Measurements from ENCODE around the gene PSMC4. TPM values are rescaled to one million over a fixed set of nuclear protein-coding genes. Genes with fewer than 3 reads are reported as not detected.

PSMC4 gene
- 165 and 187 TPM in 2 replicates for total RNA-seq
- 130 TPM for polyA plus RNA-seq (2012)

- DNase-seq (ENCODE audit: low read depth) = peak; percentile 99
Observed at GRCh38 chr19:39970675-39971379, at the start of gene PSMC4. Gene PSMC4, plus strand, starts transcription at chr19:39971165. Its CDS starts 38 bp downstream, at chr19:39971203.

GRCh38 chr19:39923862-39924261 is 47.1 kb upstream of the PSMC4 start:
- DNase-seq (ENCODE audit: low read depth) = no peak

- no peak for DNase-seq (ENCODE audit: low read depth)
Observed at GRCh38 chr19:39924389-39924788, 46.6 kb upstream of the PSMC4 start.

- DNase-seq (ENCODE audit: low read depth) = no peak
Observed at GRCh38 chr19:39924952-39925351, 46.0 kb upstream of the PSMC4 start.

- no peak for DNase-seq (ENCODE audit: low read depth)
Observed at GRCh38 chr19:39926170-39926760, 44.7 kb upstream of the PSMC4 start.

- DNase-seq (ENCODE audit: low read depth) = no peak
Observed at GRCh38 chr19:39927076-39927475, 43.9 kb upstream of the PSMC4 start.

- DNase-seq (ENCODE audit: low read depth) = no peak
Observed at GRCh38 chr19:39927524-39928356, 43.2 kb upstream of the PSMC4 start.

- no peak for DNase-seq (ENCODE audit: low read depth)
Observed at GRCh38 chr19:39928357-39928725, 42.6 kb upstream of the PSMC4 start.

- DNase-seq (ENCODE audit: low read depth) = no peak
Observed at GRCh38 chr19:39929750-39930149, 41.2 kb upstream of the PSMC4 start.

- DNase-seq (ENCODE audit: low read depth) = no peak
Observed at GRCh38 chr19:39934584-39935363, 36.2 kb upstream of the PSMC4 start, which contains the start of gene FCGBP. Gene FCGBP, minus strand, starts transcription at chr19:39934634.

- DNase-seq (ENCODE audit: low read depth) = no peak
Observed at GRCh38 chr19:39935364-39935661, 35.7 kb upstream of the PSMC4 start.

GRCh38 chr19:39936020-39936419 is 34.9 kb upstream of the PSMC4 start:
- DNase-seq (ENCODE audit: low read depth) = no peak

- no peak for DNase-seq (ENCODE audit: low read depth)
Observed at GRCh38 chr19:39936622-39937021, 34.3 kb upstream of the PSMC4 start.

- no peak for DNase-seq (ENCODE audit: low read depth)
Observed at GRCh38 chr19:39937094-39937720, 33.8 kb upstream of the PSMC4 start.

- no peak for DNase-seq (ENCODE audit: low read depth)
Observed at GRCh38 chr19:39937787-39938186, 33.2 kb upstream of the PSMC4 start.

GRCh38 chr19:39939556-39939955 is 31.4 kb upstream of the PSMC4 start:
- no peak for DNase-seq (ENCODE audit: low read depth)

- no peak for DNase-seq (ENCODE audit: low read depth)
Observed at GRCh38 chr19:39940221-39940833, 30.6 kb upstream of the PSMC4 start.

GRCh38 chr19:39941151-39941550 is 29.8 kb upstream of the PSMC4 start:
- DNase-seq (ENCODE audit: low read depth) = no peak

GRCh38 chr19:39941615-39942365 is 29.2 kb upstream of the PSMC4 start:
- peak; percentile 15 for DNase-seq (ENCODE audit: low read depth)

GRCh38 chr19:39942366-39942730 is 28.6 kb upstream of the PSMC4 start:
- DNase-seq (ENCODE audit: low read depth) = no peak

Measured in myocyte (in vitro differentiated cells).